HEK293T (cell line): ENCODE results near the gene TMEM95.

ENCODE experiments used
- ELF4 ChIP-seq: fragments of 450-650 bp; IDR thresholded peaks from 2 replicates; pipeline ENCODE4 v1.6.1; 2017; ENCODE audit warnings: antibody characterized with exemption
- FOXM1 ChIP-seq: fragments of 450-650 bp; IDR thresholded peaks from 2 replicates; pipeline ENCODE4 v1.6.1; 2017; ENCODE audit warnings: mild to moderate bottlenecking, borderline replicate concordance

DNA sequence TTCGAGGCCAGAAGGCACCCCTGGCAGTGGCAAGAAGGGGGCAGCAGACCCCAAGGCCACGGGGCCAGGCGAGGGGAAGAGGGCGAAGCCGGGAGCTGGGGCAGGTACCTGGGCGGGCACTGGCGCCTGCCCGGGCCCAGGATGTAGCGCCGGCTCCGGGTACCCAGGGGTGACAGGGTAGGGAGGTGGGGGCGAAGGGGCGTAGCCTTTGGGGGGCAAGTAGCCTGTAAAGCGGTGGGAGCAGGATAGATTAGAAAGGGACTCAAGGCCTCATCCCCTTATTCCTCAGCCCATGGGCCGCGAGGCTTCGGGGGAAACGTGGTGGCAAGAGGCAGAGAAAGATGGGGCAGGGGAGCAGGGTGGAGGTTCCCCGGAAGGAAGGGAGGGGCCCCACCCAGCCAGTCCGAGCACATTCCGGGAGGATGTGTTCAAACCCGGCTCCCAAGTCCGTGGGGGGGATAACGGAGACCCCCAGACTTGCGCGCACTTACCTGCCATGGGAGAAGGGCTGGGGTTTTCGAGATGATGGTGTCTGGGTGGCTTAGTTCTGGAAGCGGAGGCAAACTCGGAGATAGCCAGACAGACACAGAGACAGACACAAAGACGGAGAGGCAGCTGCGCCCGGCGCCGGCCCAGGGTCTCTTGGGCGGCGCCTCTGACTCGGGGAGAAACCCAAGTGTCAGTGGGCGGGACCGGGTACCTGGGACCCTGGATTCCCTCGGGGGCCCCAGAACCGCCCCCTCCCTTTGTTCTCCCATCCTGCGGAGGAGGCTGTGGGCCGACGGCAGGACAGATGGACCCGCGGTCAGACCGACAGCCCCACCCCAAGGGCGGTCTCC is 38.9 kb downstream of the TMEM95 start:
- TF ChIP-seq ELF4 (no peak), FOXM1 (no peak)
